Activated naive CD8-positive, alpha-beta T cell treated with anti-CD3 and anti-CD28 coated beads, Interleukin-2, amount 50 U/mL, for 24 hours (primary cell): ENCODE results near the gene RIOX2.

ENCODE experiments used
- ATAC-seq: fragments of 150-1000 bp; cut with Tn5 transposase; one replicate; pipeline ENCODE4 v1.10.0; 2021
- DNase-seq: peaks from one replicate; pipeline ENCODE4 v3.0.0; 2021
- H3K27ac Mint-ChIP-seq: one replicate; pipeline ENCODE4 v1.8.0; 2021; ENCODE audit warnings: mild to moderate bottlenecking, mixed read lengths
- H3K27me3 Mint-ChIP-seq: one replicate; pipeline ENCODE4 v1.8.0; 2021; ENCODE audit warnings: mixed read lengths
- H3K36me3 Mint-ChIP-seq: one replicate; pipeline ENCODE4 v1.8.0; 2021; ENCODE audit warnings: low read depth, mixed read lengths
- H3K4me1 Mint-ChIP-seq: one replicate; pipeline ENCODE4 v1.8.0; 2021; ENCODE audit warnings: mixed read lengths
- H3K4me3 Mint-ChIP-seq: one replicate; pipeline ENCODE4 v1.8.0; 2021; ENCODE audit warnings: mild to moderate bottlenecking, moderate library complexity, mixed read lengths
- H3K9me3 Mint-ChIP-seq: one replicate; pipeline ENCODE4 v1.8.0; 2021; ENCODE audit warnings: mixed read lengths

RIOX2 gene

DNA sequence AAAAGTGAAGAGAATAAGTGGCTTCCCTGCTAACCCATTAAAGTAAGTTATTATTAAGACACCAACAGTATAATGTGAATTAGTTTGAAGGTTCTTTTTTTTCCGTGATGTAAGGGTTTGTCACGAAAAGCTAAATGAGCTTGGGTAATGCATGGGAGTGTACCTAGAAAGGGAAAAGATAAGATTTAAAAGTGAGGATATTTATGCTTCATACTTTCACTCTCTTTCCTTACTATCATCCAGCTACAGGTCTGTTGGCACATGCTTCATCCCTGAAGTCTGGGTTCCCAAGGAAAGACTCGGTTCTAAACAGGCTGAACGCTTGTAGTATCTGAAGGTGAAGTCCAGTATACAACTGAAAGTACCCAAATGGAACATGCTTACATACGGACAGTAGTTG is 26.9 kb upstream of the RIOX2 start:
- H3K27ac Mint-ChIP-seq = no peak overlapping the region
- DNase-seq = no peak
- H3K27me3 Mint-ChIP-seq = peaks cover 3% of the 10 kb centered on the region
- H3K4me1 Mint-ChIP-seq = peaks cover 6% of the 10 kb centered on the region
- no peak overlapping the region for H3K4me3 Mint-ChIP-seq
- no peaks in the 10 kb centered on the region for H3K36me3 Mint-ChIP-seq
- ATAC-seq = no peak
- H3K9me3 Mint-ChIP-seq = no peaks in the 10 kb centered on the region

DNA sequence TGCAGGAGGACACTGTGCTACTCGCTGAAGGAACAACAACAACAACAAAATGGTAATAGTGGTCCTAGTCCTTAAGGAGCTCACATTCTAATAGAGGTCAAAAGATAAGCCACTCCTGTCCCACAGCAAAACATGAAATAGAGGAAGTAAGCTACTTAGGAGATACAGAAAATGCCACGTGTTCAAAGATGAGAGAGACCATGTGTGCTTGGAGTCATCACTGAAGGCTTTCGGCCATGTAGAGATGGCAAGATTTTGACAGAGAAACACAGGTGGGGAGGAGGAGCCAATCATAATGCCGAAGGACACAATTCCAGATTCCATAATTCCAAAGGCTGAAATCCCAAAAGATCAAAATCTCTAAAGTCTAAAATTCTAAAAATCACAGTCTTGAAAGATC is 24.8 kb upstream of the RIOX2 start:
- ATAC-seq (no peak), DNase-seq (no peak)
- Mint-ChIP-seq H3K4me1 (no peaks in the 10 kb centered on the region), H3K27me3 (peaks cover 3% of the 10 kb centered on the region), H3K4me3 (no peak overlapping the region), H3K9me3 (no peaks in the 10 kb centered on the region), H3K27ac (no peak overlapping the region), H3K36me3 (no peaks in the 10 kb centered on the region)

DNA sequence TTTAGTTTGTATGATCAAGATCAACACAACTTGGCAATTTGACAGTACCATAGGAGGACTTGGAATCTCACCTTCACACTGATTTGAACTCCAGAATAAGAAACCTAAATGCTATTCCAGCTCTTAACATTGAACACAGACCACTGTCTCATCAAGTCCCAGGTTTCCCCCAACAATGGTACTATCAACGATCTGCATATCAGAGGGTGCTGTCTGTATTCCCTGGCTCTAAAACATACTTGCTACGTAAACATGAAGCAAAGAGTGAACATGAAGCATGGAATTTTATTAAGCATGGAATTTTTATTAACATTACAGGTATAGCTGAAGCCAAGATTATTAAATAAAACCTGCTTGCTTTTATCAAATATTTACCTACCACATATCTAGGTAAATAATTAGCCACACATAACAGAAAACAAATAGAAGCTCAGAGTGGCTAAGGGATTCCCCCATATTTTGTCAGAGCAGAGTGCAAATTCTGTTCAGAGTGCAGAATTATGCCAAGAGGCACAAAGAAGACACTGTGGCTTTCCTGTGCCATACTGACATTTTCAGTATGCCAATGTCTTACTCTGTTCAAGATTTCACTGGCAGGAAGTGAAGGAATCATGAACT is 22.2 kb upstream of the RIOX2 start:
- H3K9me3 Mint-ChIP-seq = no peaks in the 10 kb centered on the region
- H3K27ac Mint-ChIP-seq = no peak overlapping the region
- H3K36me3 Mint-ChIP-seq = no peaks in the 10 kb centered on the region
- peaks cover 17% of the 10 kb centered on the region for H3K4me1 Mint-ChIP-seq
- no peak overlapping the region for H3K4me3 Mint-ChIP-seq
- ATAC-seq = no peak
- H3K27me3 Mint-ChIP-seq = no peaks in the 10 kb centered on the region
- DNase-seq = no peak

DNA sequence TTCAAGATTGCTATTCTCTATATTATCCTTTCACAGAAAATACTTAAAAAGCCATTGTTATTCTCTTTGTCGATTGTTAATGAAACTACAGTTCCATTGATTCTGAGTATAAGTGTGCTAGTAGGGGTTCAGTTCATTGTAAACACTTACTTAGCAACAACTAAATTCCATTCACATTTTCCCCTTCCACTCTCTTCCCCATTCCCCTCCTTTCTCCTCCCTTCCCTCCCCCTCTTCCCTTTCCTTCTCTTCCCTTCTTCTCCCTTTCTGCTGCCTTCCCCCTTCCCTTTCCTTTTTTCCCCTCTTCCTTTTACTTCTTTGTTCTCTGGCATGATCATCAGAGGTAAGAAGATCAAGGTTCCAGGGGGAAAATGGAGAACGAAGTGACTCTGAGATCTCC is 21.3 kb upstream of the RIOX2 start:
- peaks cover under 1% of the 10 kb centered on the region for H3K9me3 Mint-ChIP-seq
- H3K27ac Mint-ChIP-seq = no peak overlapping the region
- no peaks in the 10 kb centered on the region for H3K27me3 Mint-ChIP-seq
- no peak for DNase-seq
- no peaks in the 10 kb centered on the region for H3K36me3 Mint-ChIP-seq
- H3K4me3 Mint-ChIP-seq = no peak overlapping the region
- peaks cover 17% of the 10 kb centered on the region for H3K4me1 Mint-ChIP-seq
- ATAC-seq = no peak

DNA sequence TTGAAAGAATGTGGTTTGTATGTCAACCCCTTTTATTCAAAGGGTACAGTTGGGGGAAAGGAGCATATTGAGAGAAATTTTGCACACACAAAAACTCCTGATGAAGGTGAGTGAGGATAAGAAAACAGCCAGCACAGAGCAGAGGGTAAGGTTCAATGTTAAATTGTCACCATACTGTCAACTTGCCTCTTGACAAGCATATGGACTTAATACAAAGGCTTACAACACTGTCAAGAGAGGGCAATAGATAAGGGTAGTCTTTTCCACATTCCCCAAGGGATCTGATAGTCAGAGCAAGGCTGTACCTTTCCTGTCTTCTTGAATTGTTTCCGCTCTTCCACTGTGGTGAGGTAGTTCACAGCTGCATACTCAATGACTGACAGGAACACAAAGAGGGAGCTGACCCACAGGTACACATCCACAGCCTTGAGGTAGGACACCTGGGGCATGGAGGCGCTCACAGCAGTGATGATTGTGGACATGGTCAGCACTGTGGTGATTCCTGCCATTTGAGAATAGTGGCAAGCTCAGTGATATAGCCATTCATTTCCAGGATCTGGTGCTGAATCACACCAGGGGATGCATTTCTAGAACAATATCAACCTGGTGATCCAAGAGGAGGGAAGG is 20.4 kb upstream of the RIOX2 start:
- H3K36me3 Mint-ChIP-seq = no peaks in the 10 kb centered on the region
- H3K9me3 Mint-ChIP-seq = peaks cover 5% of the 10 kb centered on the region
- ATAC-seq = no peak
- DNase-seq = no peak
- no peak overlapping the region for H3K4me3 Mint-ChIP-seq
- H3K27me3 Mint-ChIP-seq = no peaks in the 10 kb centered on the region
- H3K27ac Mint-ChIP-seq = no peak overlapping the region
- H3K4me1 Mint-ChIP-seq = peaks cover 17% of the 10 kb centered on the region

DNA sequence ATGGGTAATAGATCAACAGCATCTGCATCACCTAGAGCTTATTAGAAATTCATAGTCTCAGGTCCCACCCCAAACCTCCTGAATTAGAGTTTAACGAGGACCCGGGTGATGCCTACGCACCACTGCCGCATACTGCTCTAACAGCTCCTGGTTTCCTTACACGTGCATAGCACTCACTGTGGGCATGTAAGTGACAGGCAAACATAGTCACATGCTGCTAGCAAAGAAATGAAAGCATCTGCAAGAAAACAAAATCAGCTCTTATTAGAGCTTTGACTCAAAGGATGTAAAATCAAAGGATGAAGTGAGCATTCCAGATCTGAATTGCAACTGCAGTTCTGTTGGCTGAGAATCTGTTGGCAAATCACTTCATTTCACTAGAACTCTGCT is 19.1 kb upstream of the RIOX2 start:
- DNase-seq (no peak), ATAC-seq (no peak)
- no peaks in the 10 kb centered on the region for H3K36me3 Mint-ChIP-seq
- peaks cover 5% of the 10 kb centered on the region for H3K9me3 Mint-ChIP-seq
- no peaks in the 10 kb centered on the region for H3K27me3 Mint-ChIP-seq
- H3K4me3 Mint-ChIP-seq = no peak overlapping the region
- H3K4me1 Mint-ChIP-seq = peaks cover 17% of the 10 kb centered on the region
- no peak overlapping the region for H3K27ac Mint-ChIP-seq

DNA sequence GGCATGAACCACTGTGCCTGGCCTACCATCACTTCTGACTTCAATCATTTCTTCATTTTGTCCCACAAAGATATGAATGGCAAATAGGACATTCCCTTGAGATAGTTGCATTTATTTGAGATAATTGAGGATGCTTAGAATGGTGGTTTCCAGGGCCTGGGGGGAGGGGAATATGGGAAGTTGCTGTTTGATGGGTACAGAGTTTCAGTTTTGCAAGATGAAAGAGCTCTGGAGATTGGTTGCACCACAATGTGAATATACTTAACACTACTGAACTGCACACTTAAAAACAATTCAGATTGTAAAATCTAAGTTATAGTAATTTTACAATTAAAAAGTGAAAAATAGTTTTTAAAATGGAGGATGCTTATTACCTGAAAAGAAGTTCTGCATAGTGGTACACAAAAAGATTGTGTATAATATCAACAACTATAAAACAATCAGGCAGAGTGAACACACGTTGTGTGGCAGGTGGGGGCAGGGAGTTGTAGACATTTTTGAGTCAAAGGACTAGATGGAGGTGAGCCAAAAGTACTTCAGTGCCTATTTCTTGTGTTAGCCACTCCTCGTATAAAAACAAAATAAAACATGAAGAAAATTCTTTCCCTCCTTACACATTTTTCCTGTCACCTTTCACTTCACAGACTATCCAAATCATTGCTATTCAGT is 18.5 kb upstream of the RIOX2 start:
- H3K9me3 Mint-ChIP-seq = peaks cover 5% of the 10 kb centered on the region
- no peak for ATAC-seq

DNA sequence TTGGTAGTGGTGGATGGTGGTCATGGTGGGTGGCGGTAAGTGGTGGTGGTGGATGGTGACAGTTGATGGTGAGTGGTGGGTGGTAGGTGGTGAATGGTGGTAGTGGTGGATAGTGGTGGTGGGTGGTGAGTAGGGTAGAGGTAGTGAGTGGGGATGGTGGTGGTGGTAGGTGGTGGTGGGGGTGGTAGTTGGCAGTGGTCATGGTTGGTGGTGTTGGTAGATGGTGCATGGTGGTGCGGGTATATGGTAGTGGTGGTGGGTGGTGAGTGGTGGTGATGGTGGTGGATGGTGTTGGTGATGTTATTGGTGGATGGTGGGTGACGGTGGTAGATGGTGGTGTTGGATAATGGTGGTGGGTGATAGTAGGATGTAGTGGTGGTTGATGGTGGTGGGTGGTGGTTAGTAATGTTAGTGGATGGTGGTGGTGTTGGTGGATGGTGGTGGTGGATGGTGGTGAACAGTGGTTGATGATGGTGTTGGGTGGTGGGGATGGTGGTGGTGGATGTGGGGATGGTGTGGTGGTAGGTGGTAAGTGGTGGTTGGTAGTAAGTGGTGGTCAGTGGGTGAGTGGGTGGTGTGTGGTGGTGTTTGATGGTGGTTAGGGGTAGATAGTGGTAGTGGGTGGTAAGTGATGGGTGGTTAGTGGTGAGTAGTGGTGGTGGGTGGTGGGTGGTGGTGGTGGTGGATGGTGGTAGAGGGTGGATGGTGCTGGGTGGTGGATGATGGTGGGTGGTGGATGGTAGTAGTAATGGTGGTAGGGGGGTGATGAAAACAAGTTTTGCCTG is 16.7 kb upstream of the RIOX2 start:
- H3K27ac Mint-ChIP-seq = no peak overlapping the region
- no peak for ATAC-seq

More for the DNA sequence above, 18.5 kb upstream of the RIOX2 start:
- Mint-ChIP-seq H3K27me3 (no peaks in the 10 kb centered on the region), H3K36me3 (no peaks in the 10 kb centered on the region), H3K4me1 (peaks cover 17% of the 10 kb centered on the region), H3K27ac (no peak overlapping the region), H3K4me3 (no peak overlapping the region)
- DNase-seq = no peak

DNA sequence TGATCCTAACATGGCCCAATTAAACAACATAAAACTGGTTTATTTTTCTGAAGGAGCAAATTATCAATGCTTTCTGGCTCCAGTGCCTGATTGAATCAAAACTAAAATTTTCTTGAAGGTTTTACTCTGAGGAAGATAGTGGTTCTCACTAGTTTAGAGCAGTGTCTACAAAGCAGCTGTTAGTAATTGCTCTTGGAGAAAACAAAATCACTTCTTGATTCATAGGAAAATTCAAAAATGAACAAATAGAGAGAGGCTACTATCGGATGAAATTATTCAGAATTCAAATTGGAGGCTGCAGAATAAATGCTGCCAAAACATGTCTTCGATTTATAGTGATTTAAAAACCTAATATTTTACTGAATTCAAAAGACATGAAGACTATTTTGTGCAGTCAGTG is 15.1 kb upstream of the RIOX2 start:
- H3K27ac Mint-ChIP-seq = no peak overlapping the region
- ATAC-seq = no peak
- peaks cover 24% of the 10 kb centered on the region for H3K4me1 Mint-ChIP-seq

More for the DNA sequence above, 16.7 kb upstream of the RIOX2 start:
- DNase-seq = no peak
- no peaks in the 10 kb centered on the region for H3K36me3 Mint-ChIP-seq
- H3K4me1 Mint-ChIP-seq = peaks cover 17% of the 10 kb centered on the region
- peaks cover 2% of the 10 kb centered on the region for H3K27me3 Mint-ChIP-seq
- peaks cover 5% of the 10 kb centered on the region for H3K9me3 Mint-ChIP-seq
- no peak overlapping the region for H3K4me3 Mint-ChIP-seq

DNA sequence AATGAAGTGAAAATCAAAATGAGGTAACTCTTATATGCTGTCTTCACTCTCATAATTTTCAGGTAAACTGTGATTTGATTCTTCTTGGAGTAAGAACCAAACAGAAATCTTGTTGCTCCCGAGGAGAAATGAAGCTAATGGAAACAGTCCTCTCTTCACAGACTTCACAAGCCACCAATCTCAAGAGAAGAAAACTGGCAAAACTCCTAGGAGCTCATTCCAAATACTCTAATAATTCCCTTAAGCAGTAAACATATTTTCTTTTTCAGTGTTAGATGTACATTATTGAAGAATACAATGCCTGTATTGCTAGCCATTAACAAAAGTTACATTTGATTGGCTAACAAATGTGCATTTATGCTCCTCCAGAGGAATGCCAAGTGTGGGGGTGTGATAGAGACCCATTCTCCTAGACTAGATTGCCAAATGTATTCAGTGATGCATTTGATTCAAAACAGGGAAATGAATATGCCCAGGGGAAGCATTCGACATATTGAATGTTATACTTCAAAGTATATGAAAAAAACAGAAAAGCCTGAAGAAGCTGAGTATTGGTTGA is 11.8 kb upstream of the RIOX2 start:
- Mint-ChIP-seq H3K4me1 (peaks cover 28% of the 10 kb centered on the region), H3K27ac (no peak overlapping the region), H3K9me3 (peaks cover 5% of the 10 kb centered on the region), H3K27me3 (peaks cover 2% of the 10 kb centered on the region), H3K36me3 (no peaks in the 10 kb centered on the region), H3K4me3 (no peak overlapping the region)
- DNase-seq (no peak), ATAC-seq (no peak)

More for the DNA sequence above, 15.1 kb upstream of the RIOX2 start:
- peaks cover 5% of the 10 kb centered on the region for H3K9me3 Mint-ChIP-seq
- no peaks in the 10 kb centered on the region for H3K36me3 Mint-ChIP-seq
- no peak for DNase-seq
- peaks cover 2% of the 10 kb centered on the region for H3K27me3 Mint-ChIP-seq
- no peak overlapping the region for H3K4me3 Mint-ChIP-seq

DNA sequence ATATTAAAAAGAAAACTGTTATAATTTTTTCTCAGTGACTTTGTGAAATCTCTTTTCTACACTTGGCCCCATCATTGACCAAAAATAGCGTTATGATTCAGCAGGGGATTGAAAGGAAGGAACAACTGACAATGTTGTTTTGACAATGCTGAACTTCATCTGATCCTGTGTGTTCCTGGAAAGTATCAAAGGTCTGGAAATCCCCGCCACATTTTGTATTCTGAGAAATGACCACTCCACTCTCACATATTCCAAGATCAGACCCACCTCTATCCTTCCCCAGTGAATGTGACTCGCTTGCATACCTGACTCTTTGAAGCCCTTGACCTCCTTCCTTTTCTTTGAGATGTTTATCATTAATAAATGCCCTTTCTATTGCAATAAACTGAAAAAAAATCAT is 9.7 kb upstream of the RIOX2 start:
- H3K27ac Mint-ChIP-seq = peak overlapping the region; percentile 68
- H3K4me3 Mint-ChIP-seq = no peak overlapping the region
- H3K27me3 Mint-ChIP-seq = peaks cover 2% of the 10 kb centered on the region
- DNase-seq (no peak), ATAC-seq (peak; percentile 84)
- no peaks in the 10 kb centered on the region for H3K36me3 Mint-ChIP-seq
- peaks cover 28% of the 10 kb centered on the region for H3K4me1 Mint-ChIP-seq
- H3K9me3 Mint-ChIP-seq = no peaks in the 10 kb centered on the region

DNA sequence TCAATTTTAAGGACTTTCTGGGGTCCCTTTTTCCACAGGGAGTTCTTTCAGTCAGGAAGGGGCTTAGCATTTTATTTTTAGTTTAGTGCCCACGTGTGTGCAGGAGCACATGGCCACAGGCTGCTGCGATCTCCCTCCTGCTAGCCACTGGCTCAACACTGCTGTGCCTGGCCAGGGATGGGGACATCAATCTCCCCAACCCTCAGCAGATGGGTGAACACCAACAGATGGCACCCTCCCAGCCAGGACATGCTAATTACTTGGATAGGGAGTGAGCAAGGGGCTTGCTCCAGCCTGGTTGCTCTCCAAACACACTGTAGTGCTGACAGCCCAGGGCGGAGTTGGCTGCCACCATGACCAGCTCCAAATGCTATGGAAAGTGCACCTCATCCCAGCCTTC is 7.4 kb upstream of the RIOX2 start:
- H3K27me3 Mint-ChIP-seq = peaks cover 2% of the 10 kb centered on the region
- H3K4me1 Mint-ChIP-seq = peaks cover 28% of the 10 kb centered on the region
- H3K9me3 Mint-ChIP-seq = no peaks in the 10 kb centered on the region
- ATAC-seq (no peak), DNase-seq (no peak)
- no peak overlapping the region for H3K4me3 Mint-ChIP-seq
- H3K36me3 Mint-ChIP-seq = no peaks in the 10 kb centered on the region
- no peak overlapping the region for H3K27ac Mint-ChIP-seq

DNA sequence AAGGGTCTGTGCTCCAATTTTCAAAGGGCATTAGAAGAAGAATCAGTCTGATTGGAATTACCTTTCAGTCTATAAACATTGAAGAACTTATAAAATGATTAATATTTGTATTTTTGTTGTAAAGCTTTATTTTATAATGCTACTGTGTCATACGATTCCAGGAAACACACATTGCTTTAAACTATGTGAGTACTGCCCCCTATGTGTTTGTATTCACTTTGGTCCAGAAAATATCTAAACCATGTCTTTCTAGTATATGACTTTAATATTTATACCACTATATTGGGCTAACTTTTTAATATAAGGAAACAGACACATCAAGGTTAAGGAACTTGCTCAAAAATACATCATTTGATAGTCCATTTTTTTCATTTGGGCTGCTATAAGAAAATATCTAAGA is 3.2 kb upstream of the RIOX2 start:
- ATAC-seq (no peak), DNase-seq (no peak)
- Mint-ChIP-seq H3K27me3 (no peaks in the 10 kb centered on the region), H3K27ac (no peak overlapping the region), H3K36me3 (peaks cover 11% of the 10 kb centered on the region), H3K4me1 (peaks cover 28% of the 10 kb centered on the region), H3K4me3 (no peak overlapping the region), H3K9me3 (no peaks in the 10 kb centered on the region)

DNA sequence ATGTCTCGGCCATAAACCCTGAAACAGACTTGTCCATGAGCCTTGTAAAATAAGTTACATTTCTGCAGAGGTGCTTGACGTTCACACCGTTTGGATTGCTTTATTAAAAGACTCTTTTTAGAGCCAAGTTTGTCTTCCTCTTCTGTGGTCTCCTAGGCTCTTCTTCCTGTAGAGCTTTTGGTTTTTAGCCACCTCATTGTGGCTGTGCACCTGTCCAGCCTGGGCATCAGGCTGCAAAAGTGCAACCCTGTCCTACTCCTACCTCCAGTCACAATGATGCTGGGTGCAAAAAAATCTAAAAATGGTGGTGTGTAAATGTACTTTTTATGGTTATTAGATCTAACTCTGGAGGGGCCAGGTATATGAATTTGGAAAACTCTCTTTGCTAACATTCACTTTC is 2.8 kb upstream of the RIOX2 start:
- H3K9me3 Mint-ChIP-seq = no peaks in the 10 kb centered on the region
- H3K4me1 Mint-ChIP-seq = peaks cover 30% of the 10 kb centered on the region
- ATAC-seq (no peak), DNase-seq (no peak)
- no peaks in the 10 kb centered on the region for H3K27me3 Mint-ChIP-seq
- no peak overlapping the region for H3K27ac Mint-ChIP-seq
- H3K4me3 Mint-ChIP-seq = no peak overlapping the region
- peaks cover 15% of the 10 kb centered on the region for H3K36me3 Mint-ChIP-seq
